GM18858 (cell line): ENCODE measurements around the gene DPYSL5.

Experiments used
- ATAC-seq: cut with Tn5 transposase; IDR thresholded peaks from one replicate; pipeline ENCODE4 v1.9.1; 2021; ENCODE audit not compliant: unreplicated experiment

The DPYSL5 gene

DNA sequence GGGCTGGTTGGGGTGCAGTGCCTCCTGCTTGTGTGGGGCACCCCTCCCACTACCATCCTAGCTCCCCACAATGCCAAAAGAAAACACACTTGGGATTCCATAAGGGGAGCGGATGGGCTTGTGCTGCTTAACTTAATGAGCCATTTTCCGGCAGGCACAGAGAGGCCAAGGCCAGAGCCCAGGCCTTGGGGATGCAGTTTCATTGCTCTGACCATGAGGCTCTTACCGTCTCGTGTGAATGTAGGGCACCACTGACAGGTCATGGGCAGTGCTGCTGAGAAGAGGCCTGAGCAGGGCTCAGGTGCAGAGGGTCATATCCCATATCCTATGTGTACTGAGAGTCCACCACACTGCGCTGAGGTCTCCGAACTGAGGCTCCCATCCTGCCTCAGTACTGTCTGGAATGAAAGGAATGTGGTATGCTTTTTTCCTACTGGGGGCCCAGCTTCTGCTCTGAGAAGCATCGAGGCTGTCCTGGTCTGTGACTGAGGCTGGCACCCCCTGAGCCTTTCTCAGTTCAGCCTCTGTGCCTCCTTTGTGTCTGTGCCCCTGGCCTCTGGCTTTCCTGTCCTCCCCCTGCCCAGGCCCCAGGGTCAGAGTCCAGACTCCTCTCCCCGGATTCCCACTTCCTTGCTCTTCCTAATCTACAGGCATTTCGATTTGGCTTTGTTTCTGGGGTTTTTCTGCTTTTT is 77.3 kb downstream of the DPYSL5 start:
- ATAC-seq, result no peak

DNA sequence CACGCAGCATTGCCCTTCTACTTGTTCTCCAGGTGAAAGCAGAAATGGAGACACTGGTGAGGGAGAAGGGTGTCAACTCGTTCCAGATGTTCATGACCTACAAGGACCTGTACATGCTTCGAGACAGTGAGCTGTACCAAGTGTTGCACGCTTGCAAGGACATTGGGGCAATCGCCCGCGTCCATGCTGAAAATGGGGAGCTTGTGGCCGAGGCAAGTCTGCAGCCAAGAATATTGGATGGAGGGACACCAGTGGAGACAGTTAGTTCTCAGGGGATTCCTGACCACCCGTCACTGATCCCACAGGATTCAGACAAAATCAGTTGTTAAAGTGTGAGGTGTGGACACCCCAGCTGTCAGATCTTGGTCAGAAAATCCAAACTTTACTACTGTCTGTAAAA is 79.3 kb downstream of the DPYSL5 start:
- ATAC-seq, result no peak

DNA sequence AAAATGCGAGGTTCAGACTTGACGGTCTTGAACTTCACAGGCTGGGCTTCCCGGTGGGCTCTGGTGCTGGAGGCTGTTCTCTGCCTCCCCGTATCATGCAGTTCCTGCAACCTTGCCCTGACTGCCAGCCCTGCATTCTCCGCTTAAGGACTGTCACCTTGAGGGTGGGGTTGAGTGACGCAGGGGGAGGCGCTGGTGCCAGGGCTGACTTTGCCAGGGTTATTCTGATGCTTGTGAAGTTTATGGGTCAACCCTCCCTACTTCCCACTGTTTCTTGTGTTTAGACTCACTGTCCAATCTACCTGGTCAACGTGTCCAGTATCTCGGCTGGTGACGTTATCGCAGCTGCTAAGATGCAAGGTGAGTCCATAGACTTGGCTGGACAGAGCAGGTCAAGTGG is 85.0 kb downstream of the DPYSL5 start:
- ATAC-seq, result no peak

DNA sequence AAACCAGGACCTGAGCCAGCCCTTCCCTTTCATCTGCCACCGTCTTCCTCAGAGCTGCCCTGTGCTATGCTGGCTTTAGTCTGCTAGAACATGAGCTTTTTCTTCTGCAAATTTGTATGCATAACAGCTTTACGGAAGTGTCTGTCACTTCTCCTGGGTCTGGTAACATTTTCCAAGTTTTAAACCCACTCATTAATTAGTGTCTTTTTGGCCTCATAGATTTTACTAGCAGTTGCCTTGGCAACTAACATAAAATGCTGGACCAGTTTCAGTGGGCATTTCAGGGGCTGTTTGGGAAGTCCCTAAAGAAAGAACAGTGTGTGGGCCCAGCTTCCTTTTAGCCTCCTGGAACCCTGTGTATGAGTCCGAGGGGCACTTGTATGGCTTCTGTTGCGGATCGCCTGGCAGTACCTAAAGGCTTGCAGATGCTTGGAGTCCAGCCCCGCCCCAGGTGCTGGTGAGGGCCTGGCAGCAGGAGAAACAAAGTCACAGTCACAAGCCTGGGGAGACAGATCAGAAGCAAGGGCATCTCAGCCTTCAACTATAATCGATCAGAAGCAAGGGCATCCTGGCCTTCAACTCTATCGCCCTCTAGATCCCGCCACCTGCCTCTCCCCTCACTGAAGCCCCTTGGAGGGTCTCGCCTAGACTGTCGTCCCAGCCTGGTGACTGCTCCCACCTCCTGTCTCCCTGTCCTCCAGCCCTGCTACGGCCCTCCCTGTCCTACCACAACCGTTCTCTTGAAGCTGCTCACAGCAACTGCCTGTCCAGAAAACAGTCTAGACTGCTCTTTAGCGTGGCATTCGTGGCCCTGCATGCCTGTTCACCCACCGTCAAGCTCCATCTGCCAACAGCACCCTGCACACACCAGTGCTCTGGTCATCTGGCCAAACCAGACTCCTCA is 85.8 kb downstream of the DPYSL5 start:
- no peak for ATAC-seq

DNA sequence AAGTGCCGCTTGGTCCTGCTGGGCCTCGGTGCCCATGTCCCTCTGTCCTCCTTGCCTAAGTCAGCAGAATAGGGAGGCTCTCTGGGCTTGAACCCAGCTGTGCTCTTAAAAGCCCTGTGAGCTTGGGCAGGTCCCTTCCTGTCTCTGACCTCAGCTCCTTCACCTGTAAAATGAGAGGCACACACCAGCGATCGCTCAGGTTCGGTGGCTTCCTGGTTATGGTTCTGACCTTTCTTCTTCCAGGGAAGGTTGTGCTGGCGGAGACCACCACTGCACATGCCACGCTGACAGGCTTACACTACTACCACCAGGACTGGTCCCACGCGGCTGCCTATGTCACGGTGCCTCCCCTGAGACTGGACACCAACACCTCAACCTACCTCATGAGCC is 86.4 kb downstream of the DPYSL5 start:
- no peak for ATAC-seq

DNA sequence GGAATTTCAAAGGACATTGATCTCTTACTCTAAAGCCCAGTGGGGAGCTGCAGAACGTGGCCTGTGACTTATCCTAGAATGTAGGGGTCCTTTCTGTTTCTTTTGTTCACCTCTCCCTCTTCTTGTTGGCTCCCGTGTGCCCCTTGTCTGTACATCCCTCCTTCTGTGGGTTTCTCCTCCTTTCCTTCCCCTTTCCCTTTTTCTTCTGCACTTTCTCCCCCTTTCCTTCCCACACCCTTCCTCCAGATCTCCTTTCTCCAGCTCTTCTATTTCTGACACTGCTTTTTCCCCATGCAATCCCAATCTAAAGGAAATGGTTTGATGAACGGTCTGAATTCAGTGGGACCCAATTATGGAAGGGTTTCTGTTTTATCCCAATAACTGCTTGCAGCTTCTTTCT is 87.1 kb downstream of the DPYSL5 start:
- ATAC-seq, result no peak

DNA sequence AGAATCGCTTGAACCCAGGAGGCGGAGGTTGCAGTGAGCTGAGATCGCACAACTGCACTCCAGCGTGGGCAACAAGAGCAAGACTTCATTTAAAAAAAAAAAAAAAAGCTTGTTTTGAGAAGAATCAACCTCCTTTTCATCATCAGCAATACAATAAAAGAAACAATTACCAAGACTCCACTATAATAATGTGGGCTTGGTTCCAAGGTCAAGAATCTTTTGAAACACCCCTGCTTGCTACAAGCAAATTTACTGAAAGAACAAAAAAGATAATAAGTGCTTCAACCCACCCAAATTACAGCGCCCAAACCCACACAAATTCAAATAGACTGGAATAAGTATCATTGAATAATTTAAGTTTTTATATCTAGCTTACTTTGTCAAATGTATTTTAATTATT is 88.9 kb downstream of the DPYSL5 start:
- no peak for ATAC-seq

DNA sequence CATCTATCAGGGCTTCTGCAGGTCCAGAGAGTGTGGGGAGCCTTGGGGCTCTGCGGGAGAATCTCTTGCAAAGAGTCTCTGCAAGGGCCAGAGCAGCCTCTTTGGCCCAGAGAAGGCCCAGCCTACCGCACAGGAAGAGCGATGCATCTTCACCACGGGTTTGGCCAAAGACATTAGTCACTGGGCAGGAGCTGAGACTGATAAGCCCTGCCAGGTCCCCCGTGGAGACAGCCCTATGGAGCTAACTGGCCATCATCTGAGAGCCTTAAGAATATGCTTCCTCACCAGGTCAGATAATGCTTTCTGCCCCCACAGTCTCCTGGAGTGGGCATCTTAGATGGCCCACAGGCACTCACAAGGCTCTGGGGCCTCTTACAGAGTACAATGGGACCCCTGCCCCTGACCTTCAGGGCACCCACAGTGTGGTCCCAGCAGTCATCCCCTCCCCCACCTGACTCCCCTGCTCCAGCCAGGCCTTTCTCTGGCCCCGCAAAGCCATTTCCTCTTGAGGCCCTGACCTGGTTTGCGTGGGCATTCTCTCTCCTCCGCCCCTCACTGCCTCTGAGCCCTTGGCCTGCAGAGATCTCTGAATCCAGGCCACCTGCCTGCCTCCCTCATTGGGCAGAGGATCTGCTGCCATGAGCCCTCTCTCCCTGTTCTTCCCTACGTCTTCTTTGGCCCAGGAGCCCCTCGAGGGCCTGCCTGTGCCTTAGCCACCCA is 90.6 kb downstream of the DPYSL5 start:
- ATAC-seq, result no peak

DNA sequence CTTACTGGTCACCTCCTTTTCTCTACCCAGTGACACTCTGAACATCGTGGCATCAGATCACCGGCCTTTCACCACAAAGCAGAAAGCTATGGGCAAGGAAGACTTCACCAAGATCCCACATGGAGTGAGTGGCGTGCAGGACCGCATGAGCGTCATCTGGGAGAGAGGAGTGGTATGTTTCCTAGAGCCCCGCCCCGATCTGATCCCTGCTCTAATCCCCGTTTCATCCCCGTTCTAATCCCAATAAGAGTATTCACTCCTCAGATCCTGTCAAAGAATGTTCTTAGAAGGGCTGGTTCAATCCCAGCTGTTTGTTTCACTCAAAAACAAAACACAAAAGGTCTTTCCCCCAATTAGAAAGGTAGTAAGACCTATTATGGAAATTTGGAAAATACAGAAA is 92.1 kb downstream of the DPYSL5 start:
- ATAC-seq, result no peak

DNA sequence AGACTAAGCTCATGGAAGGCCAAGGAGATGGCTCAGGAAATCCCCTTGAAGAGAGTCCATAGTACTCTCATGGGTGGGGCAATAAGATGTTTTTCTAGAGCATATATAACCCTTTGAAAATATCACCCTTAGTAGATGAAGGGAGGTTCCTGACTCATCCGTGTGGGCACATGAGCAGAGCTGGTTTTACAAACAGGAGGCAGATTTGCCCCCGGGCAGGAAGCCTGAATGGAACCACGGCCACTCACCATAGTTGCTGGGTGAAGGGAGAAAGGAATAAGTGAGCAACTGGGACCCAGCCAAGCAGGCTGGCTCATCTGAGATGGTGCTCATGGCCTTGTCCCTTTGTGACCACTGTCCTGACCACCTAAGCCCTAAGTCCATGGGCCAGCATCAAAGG is 93.6 kb downstream of the DPYSL5 start:
- no peak for ATAC-seq

DNA sequence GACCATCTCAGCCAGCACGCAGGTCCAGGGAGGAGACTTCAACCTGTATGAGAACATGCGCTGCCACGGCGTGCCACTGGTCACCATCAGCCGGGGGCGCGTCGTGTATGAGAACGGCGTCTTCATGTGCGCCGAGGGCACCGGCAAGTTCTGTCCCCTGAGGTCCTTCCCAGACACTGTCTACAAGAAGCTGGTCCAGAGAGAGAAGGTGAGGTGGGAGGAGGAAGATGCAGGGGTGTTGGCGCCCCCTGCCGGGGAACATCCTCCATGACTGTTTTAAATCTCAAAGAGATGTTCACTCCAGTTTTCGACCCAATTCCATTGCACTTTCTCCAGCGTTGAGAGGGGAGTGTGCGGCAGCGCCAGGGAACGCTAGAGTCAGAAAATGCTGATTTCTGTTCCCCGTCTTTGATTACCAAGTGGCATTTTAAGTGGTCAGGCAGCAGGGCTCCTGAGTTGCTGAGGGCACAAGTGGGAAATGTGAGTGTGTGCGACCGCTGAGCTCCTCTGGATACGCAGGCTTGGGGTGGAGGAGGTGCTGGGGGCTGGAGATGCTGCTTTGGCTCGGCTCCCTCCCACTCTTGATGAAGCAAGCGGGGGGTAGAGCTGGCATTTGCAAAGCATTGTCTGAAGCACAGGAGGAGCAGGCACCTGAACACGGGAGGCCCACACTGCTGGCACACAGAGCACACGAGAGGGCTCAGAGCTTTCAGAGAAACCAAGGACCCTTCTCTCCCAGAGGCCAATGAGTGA is 94.8 kb downstream of the DPYSL5 start:
- no peak for ATAC-seq

DNA sequence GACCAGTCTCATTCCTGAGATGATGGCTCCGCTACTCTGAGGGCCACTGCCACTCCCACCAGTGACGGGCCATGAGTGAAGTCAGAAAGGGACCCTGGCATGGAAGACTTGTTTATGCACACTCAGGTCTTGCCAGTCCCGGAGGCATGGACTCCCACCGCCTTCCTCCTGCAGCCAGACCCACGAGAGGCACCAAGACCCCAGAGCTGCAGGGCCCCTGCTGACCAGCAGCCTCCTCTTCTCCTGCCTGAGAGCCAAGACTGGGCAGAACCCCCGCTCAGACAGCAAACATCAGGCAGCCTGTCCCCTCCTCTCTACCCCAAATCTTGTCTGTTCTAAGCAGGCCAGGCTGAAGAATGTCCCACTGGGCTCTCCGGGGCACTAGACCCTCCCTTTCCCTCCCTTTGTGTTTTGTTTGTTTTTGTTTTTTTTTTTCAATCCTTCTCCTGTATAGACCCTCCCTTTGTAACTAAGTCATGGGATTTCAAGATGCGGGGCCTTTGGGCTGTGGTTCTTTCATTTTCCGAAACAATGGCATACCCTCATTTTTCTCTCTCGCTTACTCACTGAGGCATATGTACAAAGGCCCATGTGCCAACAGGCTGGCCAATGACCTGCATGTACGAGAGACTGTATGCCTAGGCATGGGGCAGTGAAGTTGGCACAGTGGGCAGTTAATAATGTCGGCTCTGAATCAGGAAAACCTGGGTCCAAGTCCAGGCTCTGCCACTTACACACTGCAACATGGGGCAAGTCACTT is 98.2 kb downstream of the DPYSL5 start:
- ATAC-seq, result no peak

DNA sequence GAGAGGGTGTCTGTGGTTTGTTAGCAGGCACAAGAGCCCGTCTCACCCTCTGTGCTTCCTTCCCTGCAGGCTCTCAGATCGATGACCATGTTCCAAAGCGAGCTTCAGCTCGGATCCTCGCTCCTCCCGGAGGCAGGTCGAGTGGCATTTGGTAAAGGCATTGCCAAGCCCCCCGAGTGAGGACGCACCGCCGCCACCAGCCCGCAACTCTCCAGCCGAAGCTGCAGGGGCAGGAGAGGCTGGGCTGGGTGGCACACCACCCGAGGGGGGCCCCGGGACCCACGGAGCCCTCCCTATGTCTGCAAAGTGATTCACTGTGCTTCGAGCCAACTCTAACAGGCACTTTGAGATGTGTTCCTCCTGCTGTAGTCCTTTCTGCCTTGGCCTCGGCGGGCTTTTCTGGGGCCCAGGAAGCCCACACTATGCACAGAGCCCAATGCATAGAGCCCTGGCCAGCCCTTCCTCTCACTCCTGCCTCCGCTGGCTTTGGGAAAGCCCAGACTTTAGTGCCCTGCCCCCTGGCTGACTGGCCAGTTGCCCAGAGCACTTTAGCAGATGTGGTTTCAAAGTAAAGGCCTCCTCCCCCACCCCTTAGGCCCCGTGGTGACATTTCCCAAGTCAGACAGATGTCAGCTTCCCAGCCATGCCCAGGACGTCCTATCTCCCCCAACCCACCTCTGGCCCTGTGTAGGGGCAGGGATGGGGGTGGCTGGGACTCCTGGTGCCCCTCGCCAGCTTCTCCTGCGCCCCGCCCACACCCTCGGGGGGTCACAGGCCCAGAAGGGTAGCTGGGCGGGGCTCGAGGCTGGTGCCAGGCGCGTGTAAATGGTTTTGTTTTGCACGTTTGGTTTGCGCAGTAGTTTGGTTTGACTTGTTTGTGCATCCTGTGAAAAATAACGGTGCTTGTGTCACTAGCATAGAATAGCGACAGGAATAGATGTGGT is 99.2 kb downstream of the DPYSL5 start:
- no peak for ATAC-seq

DNA sequence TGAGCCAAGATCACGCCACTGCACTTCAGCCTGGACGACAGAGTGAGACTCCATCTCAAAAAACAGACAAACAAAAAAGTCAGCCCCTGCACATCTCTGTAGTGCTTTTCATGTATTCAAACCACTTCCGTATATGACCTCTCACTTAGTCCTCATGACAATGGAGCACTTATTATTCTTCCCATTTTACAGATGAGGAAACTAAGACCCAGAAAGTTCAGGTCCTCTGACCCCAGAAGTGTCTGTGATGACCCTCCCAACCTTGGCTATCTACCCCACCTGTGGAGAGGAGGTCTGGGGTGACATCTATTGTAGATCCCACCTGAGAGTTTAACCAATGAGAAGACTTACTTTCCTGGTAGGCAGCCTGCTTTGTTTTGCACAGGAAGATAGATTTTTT is 100.9 kb downstream of the DPYSL5 start:
- no peak for ATAC-seq

DNA sequence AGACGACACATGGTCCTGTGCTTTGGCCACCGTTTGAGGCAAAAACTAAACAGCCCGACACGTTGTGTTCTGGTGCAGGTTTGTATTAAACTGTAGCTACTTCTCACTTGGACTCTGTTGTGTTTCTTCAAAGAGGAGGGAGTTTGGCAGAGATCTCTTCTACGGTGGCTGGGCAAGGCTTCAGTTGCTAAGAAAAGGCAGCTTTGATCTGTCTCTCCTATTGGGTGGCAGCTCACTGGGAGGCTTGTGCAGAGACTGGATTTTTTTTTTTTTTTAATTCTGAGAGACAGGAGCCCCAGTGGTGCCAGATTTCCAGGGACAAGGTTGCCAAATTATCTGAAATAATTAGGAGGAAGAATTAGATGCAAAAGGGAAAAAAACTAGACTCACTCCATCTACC is 102.3 kb downstream of the DPYSL5 start:
- no peak for ATAC-seq

DNA sequence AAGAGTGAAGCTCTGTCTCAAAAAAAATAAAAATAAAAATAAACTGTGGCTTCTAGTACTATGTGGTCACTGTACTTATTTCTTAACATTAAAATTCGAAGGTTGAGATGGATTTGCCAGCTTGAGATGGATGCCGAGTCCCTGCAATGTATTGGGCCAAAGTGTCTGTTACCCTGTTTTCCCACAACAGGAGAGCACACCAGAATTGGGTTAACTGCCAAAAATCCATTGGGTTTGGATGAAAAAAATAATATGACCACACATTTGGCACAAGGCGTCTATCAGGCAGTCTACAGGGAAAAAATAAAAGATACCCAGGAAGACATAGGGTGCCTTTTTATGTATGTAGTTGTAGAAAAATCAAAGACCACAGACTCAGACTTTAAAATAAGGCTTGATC is 103.3 kb downstream of the DPYSL5 start:
- no peak for ATAC-seq

DNA sequence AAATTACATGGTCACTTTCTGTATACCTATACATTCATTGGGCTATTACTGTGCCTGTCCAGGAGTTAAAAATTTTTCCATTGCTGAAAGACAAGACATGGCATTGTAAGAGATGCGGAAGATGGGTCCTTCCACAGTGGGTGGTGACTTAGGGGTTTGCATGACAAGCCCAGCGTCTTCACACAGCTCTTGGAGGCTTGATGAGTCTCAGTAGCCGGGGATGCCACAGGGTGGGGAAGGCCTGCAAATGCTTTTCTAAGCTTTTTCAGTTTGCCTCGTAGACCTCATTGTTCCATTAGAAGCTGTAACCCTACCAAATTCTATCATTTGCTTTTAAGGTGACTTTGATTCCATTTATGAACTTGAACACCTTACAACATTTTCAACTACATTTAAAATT is 104.4 kb downstream of the DPYSL5 start:
- ATAC-seq, result no peak

DNA sequence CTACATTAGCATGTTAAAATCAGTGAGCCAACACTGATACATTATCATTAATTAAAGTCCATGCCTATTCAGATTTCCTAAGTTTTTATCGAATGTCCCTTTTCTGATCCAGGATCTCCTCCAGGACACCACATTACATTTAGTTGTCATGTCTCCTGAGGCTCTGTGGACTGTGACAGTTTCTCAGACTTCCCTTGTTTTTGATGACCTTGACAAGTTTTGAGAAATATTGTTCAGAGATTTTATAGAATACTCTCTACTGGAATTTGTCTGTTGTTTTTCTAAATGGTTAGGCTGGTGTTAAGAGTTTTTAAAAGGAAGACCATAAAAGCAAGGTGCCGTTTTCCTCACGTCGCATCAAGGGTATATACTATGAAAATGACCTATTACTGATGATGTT is 106.2 kb downstream of the DPYSL5 start:
- no peak for ATAC-seq

DNA sequence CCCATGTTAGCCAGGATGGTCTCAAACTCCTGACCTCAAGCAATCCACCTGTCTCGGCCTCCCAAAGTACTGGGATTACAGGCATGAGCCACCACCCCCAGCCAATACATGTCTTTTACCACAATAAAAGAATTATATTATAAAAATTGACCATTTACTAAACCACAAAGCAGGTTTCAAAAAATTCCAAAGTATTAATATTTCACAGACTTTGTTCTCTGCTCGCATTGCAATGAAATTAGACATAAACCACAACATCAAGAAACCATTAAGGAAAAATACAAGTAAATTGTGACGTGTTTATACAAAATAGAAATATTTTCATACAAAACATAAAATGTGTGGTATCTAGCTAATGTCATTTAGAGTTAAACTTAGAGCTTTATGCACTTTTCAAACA is 109.1 kb downstream of the DPYSL5 start:
- no peak for ATAC-seq
